ENCODE measurements around the gene RPS21. TPM values are rescaled to one million over a fixed set of nuclear protein-coding genes. Genes with fewer than 3 reads are reported as not detected.

The RPS21 gene
- total and polyA plus RNA-seq, 2 of the 13 experiments (the other 11 are each of a cell fraction or from before 2014, with no cell fraction given) = 2,647 to 11,063 TPM

DNA sequence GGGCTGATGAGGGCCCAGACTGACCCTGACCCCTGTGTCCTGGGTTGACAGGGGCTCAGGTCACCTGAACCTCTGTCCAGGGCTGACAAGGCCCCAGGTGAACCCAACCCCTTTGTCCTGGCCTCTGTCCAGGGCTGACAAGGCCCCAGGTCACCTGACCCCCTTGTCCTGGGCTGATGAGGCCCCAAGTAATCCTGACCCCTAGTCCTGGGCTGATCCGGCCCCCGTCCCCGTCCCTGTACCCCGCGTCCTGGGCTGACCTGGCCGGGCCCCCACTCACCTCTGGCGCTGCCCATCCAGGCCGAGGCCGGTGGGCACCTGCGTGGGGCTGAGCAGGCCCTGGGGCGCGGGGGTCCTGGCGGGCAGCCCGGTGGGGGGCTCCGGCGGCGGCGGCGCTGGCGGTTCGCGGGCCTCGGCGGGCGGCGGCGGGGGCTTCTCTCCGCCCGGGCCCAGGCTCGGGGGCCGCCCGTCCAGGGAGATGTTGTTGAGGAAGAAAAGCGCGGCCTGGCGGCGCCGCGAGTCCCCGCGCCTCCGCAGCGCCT lies 19.8 kb downstream of the RPS21 start (continued):
- TF ChIP-seq, protein P1, sequence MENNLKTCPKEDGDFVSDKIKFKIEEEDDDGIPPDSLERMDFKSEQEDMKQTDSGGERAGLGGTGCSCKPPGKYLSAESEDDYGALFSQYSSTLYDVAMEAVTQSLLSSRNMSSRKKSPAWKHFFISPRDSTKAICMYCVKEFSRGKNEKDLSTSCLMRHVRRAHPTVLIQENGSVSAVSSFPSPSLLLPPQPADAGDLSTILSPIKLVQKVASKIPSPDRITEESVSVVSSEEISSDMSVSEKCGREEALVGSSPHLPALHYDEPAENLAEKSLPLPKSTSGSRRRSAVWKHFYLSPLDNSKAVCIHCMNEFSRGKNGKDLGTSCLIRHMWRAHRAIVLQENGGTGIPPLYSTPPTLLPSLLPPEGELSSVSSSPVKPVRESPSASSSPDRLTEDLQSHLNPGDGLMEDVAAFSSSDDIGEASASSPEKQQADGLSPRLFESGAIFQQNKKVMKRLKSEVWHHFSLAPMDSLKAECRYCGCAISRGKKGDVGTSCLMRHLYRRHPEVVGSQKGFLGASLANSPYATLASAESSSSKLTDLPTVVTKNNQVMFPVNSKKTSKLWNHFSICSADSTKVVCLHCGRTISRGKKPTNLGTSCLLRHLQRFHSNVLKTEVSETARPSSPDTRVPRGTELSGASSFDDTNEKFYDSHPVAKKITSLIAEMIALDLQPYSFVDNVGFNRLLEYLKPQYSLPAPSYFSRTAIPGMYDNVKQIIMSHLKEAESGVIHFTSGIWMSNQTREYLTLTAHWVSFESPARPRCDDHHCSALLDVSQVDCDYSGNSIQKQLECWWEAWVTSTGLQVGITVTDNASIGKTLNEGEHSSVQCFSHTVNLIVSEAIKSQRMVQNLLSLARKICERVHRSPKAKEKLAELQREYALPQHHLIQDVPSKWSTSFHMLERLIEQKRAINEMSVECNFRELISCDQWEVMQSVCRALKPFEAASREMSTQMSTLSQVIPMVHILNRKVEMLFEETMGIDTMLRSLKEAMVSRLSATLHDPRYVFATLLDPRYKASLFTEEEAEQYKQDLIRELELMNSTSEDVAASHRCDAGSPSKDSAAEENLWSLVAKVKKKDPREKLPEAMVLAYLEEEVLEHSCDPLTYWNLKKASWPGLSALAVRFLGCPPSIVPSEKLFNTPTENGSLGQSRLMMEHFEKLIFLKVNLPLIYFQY (CRISPR knock-in tag; IDR thresholded peaks at IDR 0.05; ENCODE audit: borderline replicate concordance) = peak; percentile 75; the same call in 1 of the 2 replicates
- TF ChIP-seq ZNF83 (CRISPR knock-in tag; IDR thresholded peaks at IDR 0.05; ENCODE audit: borderline replicate concordance) (no peak), ARID2 (CRISPR knock-in tag; IDR thresholded peaks at IDR 0.05; ENCODE audit: borderline replicate concordance) (no peak), ZNF766 (CRISPR knock-in tag; IDR thresholded peaks at IDR 0.05; ENCODE audit: borderline replicate concordance) (no peak), TOE1 (CRISPR knock-in tag; IDR thresholded peaks at IDR 0.05) (no peak), POLR2AphosphoS5 (IDR thresholded peaks at IDR 0.05; ENCODE audit: low read depth, low read length) (no peak), POGZ (CRISPR knock-in tag; IDR thresholded peaks at IDR 0.05) (no peak), CC2D1A (CRISPR knock-in tag; IDR thresholded peaks at IDR 0.05) (no peak), ZNF629 (CRISPR knock-in tag; conservative IDR thresholded peaks at IDR 0.05) (no peak), PPARG (CRISPR knock-in tag; conservative IDR thresholded peaks at IDR 0.05) (peak; percentile 46; the same call in 1 of the 2 replicates), FOXK1 (CRISPR knock-in tag; IDR thresholded peaks at IDR 0.05; ENCODE audit: borderline replicate concordance, low read depth) (no peak), ZSCAN29 (CRISPR knock-in tag; conservative IDR thresholded peaks at IDR 0.05) (no peak), GATAD2A (CRISPR knock-in tag; IDR thresholded peaks at IDR 0.05) (peak; percentile 22; the same call in 1 of the 2 replicates), HNF4G (IDR thresholded peaks at IDR 0.05; ENCODE audit: borderline replicate concordance, low read depth, low read length) (0 out of 2 replicates have a peak, but pooled peaks have one; percentile 22), HNF4G (CRISPR knock-in tag; IDR thresholded peaks at IDR 0.05; ENCODE audit: borderline replicate concordance, low read depth) (peak; percentile 38; the same call in 1 of the 2 replicates)
- TF ChIP-seq, protein P2, sequence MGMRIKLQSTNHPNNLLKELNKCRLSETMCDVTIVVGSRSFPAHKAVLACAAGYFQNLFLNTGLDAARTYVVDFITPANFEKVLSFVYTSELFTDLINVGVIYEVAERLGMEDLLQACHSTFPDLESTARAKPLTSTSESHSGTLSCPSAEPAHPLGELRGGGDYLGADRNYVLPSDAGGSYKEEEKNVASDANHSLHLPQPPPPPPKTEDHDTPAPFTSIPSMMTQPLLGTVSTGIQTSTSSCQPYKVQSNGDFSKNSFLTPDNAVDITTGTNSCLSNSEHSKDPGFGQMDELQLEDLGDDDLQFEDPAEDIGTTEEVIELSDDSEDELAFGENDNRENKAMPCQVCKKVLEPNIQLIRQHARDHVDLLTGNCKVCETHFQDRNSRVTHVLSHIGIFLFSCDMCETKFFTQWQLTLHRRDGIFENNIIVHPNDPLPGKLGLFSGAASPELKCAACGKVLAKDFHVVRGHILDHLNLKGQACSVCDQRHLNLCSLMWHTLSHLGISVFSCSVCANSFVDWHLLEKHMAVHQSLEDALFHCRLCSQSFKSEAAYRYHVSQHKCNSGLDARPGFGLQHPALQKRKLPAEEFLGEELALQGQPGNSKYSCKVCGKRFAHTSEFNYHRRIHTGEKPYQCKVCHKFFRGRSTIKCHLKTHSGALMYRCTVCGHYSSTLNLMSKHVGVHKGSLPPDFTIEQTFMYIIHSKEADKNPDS (CRISPR knock-in tag; IDR thresholded peaks at IDR 0.05) = no peak
- TF ChIP-seq, protein P3, sequence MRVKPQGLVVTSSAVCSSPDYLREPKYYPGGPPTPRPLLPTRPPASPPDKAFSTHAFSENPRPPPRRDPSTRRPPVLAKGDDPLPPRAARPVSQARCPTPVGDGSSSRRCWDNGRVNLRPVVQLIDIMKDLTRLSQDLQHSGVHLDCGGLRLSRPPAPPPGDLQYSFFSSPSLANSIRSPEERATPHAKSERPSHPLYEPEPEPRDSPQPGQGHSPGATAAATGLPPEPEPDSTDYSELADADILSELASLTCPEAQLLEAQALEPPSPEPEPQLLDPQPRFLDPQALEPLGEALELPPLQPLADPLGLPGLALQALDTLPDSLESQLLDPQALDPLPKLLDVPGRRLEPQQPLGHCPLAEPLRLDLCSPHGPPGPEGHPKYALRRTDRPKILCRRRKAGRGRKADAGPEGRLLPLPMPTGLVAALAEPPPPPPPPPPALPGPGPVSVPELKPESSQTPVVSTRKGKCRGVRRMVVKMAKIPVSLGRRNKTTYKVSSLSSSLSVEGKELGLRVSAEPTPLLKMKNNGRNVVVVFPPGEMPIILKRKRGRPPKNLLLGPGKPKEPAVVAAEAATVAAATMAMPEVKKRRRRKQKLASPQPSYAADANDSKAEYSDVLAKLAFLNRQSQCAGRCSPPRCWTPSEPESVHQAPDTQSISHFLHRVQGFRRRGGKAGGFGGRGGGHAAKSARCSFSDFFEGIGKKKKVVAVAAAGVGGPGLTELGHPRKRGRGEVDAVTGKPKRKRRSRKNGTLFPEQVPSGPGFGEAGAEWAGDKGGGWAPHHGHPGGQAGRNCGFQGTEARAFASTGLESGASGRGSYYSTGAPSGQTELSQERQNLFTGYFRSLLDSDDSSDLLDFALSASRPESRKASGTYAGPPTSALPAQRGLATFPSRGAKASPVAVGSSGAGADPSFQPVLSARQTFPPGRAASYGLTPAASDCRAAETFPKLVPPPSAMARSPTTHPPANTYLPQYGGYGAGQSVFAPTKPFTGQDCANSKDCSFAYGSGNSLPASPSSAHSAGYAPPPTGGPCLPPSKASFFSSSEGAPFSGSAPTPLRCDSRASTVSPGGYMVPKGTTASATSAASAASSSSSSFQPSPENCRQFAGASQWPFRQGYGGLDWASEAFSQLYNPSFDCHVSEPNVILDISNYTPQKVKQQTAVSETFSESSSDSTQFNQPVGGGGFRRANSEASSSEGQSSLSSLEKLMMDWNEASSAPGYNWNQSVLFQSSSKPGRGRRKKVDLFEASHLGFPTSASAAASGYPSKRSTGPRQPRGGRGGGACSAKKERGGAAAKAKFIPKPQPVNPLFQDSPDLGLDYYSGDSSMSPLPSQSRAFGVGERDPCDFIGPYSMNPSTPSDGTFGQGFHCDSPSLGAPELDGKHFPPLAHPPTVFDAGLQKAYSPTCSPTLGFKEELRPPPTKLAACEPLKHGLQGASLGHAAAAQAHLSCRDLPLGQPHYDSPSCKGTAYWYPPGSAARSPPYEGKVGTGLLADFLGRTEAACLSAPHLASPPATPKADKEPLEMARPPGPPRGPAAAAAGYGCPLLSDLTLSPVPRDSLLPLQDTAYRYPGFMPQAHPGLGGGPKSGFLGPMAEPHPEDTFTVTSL (CRISPR knock-in tag; IDR thresholded peaks at IDR 0.05; ENCODE audit: borderline replicate concordance) = no peak

Measured in HepG2 (cell line).